HL-60 (cell line): Measurements from ENCODE around the gene SLC10A6.

Experiments
- POLR2AphosphoS5 ChIP-seq: IDR thresholded peaks from 2 replicates; pipeline ENCODE4 v1.6.1; 2012; ENCODE audit warnings: low read depth
- TF ChIP-seq, protein P1 (sequence below): IDR thresholded peaks from one replicate; pipeline ENCODE4 v1.5.1; 2011; ENCODE audit warnings: low read length, control low read depth, inconsistent platforms; ENCODE audit not compliant: insufficient read depth

DNA sequence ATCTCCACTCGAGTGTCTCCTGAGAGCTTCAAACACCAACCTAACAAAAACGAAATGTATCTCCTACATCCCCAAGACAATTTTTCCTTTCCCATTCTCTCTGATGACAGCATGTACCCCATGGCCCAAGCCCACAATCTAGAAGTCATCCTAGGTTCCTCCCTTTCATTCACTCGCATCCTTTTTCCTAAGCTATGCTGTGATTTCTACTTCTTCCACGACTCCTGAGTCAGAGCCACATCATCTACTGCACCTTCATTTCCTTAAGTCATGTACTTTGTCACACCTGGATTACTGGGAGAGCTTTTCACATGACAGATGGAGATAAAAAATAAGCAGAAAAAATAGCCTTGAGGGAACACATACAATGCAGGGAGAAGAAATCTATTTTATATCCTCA lies 23.0 kb upstream of the SLC10A6 start:
- TF ChIP-seq, protein P1, sequence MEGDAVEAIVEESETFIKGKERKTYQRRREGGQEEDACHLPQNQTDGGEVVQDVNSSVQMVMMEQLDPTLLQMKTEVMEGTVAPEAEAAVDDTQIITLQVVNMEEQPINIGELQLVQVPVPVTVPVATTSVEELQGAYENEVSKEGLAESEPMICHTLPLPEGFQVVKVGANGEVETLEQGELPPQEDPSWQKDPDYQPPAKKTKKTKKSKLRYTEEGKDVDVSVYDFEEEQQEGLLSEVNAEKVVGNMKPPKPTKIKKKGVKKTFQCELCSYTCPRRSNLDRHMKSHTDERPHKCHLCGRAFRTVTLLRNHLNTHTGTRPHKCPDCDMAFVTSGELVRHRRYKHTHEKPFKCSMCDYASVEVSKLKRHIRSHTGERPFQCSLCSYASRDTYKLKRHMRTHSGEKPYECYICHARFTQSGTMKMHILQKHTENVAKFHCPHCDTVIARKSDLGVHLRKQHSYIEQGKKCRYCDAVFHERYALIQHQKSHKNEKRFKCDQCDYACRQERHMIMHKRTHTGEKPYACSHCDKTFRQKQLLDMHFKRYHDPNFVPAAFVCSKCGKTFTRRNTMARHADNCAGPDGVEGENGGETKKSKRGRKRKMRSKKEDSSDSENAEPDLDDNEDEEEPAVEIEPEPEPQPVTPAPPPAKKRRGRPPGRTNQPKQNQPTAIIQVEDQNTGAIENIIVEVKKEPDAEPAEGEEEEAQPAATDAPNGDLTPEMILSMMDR: no peak
- TF ChIP-seq POLR2AphosphoS5: no peak
